ENCODE results near the gene ZMYM4. TPM values are rescaled to one million over a fixed set of nuclear protein-coding genes. Genes with fewer than 3 reads are reported as not detected.
"Not testable (repeated sequence)": the region's sequence is repeated elsewhere in the genome, so short reads cannot be mapped to it uniquely, and the experiment has no call there.

The ZMYM4 gene
- polyA plus RNA-seq, 1 of the 3 experiments (the other 2 are of a cell fraction) = 12.2 TPM

GRCh38 chr1:35231287-35231686 is 37.2 kb upstream of the ZMYM4 start:
- no peaks in the 10 kb centered on the region for H3K9me3 ChIP-seq
- no peaks in the 10 kb centered on the region for H3F3A ChIP-seq (replicated peaks; ENCODE audit: insufficient read depth)
- ChIA-PET POLR2A (interaction anchor here (0.6 to 1.4 kb wide), 2 partner anchors 11 to 38 kb away, joined by 3 read pairs; partner anchors contain the start of gene SFPQ), CTCF (interaction anchor here (0.6 to 1.2 kb wide), 2 partner anchors 30 to 187 kb away, joined by 3 read pairs; no protein-coding TSS in a partner anchor)
- no peak overlapping the region for H3K4me3 ChIP-seq (ENCODE audit: low read depth in 2 of 2, low read length in 1 of 2)
- 12% methylated on average over 1 of the region's 1 CpG for WGBS (ENCODE audit: low lambda C conversion rate)
- no peak overlapping the region for H2AFZ ChIP-seq (ENCODE audit: low read depth)
- no peaks in the 10 kb centered on the region for H3K79me2 ChIP-seq (ENCODE audit: insufficient read depth)
- DNase-seq = no peak
- H3K36me3 ChIP-seq (replicated peaks in 1 of 2; ENCODE audit: control insufficient read depth in 1 of 2, insufficient read depth in 2 of 2, low read length in 1 of 2) = no peaks in the 10 kb centered on the region
- no peaks in the 10 kb centered on the region for H3K27me3 ChIP-seq (ENCODE audit: insufficient read depth)
- no peak overlapping the region for H3K4me2 ChIP-seq
- no peak overlapping the region for H3K27ac ChIP-seq (ENCODE audit: low read depth in 2 of 2, low read length in 1 of 2)
- no peaks in the 10 kb centered on the region for H3K4me1 ChIP-seq (ENCODE audit: control insufficient read depth in 1 of 2, insufficient read depth in 2 of 2, low read depth in 1 of 2, low read length in 1 of 2)
- no peak overlapping the region for H3K9ac ChIP-seq
- no peaks in the 10 kb centered on the region for H4K20me1 ChIP-seq (ENCODE audit: insufficient read depth)
- no peaks in the 10 kb centered on the region for H3K9me2 ChIP-seq
- no peak for TF ChIP-seq RXRA (IDR thresholded peaks at IDR 0.05; ENCODE audit: borderline replicate concordance, low read depth)
- TF ChIP-seq NRF1 (IDR thresholded peaks at IDR 0.05; ENCODE audit: low read depth, low read length) = no peak
- no peak for TF ChIP-seq RFX5 (IDR thresholded peaks at IDR 0.05; ENCODE audit: low read length)
- TF ChIP-seq FOXJ3 (CRISPR knock-in tag; IDR thresholded peaks at IDR 0.05) = no peak
- no peak for TF ChIP-seq TEAD4 (IDR thresholded peaks at IDR 0.05; ENCODE audit: borderline replicate concordance, insufficient read depth)
- TF ChIP-seq, protein P1, sequence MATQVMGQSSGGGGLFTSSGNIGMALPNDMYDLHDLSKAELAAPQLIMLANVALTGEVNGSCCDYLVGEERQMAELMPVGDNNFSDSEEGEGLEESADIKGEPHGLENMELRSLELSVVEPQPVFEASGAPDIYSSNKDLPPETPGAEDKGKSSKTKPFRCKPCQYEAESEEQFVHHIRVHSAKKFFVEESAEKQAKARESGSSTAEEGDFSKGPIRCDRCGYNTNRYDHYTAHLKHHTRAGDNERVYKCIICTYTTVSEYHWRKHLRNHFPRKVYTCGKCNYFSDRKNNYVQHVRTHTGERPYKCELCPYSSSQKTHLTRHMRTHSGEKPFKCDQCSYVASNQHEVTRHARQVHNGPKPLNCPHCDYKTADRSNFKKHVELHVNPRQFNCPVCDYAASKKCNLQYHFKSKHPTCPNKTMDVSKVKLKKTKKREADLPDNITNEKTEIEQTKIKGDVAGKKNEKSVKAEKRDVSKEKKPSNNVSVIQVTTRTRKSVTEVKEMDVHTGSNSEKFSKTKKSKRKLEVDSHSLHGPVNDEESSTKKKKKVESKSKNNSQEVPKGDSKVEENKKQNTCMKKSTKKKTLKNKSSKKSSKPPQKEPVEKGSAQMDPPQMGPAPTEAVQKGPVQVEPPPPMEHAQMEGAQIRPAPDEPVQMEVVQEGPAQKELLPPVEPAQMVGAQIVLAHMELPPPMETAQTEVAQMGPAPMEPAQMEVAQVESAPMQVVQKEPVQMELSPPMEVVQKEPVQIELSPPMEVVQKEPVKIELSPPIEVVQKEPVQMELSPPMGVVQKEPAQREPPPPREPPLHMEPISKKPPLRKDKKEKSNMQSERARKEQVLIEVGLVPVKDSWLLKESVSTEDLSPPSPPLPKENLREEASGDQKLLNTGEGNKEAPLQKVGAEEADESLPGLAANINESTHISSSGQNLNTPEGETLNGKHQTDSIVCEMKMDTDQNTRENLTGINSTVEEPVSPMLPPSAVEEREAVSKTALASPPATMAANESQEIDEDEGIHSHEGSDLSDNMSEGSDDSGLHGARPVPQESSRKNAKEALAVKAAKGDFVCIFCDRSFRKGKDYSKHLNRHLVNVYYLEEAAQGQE (IDR thresholded peaks at IDR 0.05; ENCODE audit: low read depth, low read length) = no peak
- no peak for TF ChIP-seq POLR2AphosphoS5 (IDR thresholded peaks at IDR 0.05; ENCODE audit: low read depth, low read length)
- no peak for TF ChIP-seq JUND (IDR thresholded peaks at IDR 0.05)
- no peak for TF ChIP-seq SMC3 (IDR thresholded peaks at IDR 0.05; ENCODE audit: low read depth, low read length)
- TF ChIP-seq GATA2 (CRISPR knock-in tag; IDR thresholded peaks at IDR 0.05) = no peak
- TF ChIP-seq ELF1 (IDR thresholded peaks at IDR 0.05) = no peak
- TF ChIP-seq ZBTB33 (IDR thresholded peaks at IDR 0.05; ENCODE audit: borderline replicate concordance, low read depth) = no peak

DNA sequence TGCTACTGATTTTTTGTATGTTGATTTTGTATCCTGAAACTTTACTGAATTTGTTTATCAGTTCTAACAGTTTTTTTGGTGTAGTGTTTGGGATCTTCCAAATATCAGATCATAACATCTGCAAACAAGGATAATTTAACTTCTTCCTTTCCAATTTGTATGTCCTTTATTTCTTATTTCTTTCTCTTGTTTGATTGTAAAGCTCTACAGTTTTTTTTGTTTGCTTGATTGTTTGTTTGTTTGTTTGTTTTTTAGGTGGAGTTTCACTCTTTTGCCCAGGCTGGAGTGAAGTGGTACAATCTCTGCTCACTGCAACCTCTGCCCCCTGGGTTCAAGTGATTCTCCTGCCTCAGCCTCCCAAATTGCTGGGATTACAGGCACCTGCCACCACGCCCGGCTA is 31.7 kb upstream of the ZMYM4 start:
- H3K4me3 ChIP-seq (ENCODE audit: low read depth in 2 of 2, low read length in 1 of 2); H3K79me2 ChIP-seq (ENCODE audit: insufficient read depth); H3F3A ChIP-seq (replicated peaks; ENCODE audit: insufficient read depth); POLR2A ChIA-PET; DNase-seq; H3K9me2 ChIP-seq; H3K4me1 ChIP-seq (ENCODE audit: control insufficient read depth in 1 of 2, insufficient read depth in 2 of 2, low read depth in 1 of 2, low read length in 1 of 2); H3K9me3 ChIP-seq; H3K27me3 ChIP-seq (ENCODE audit: insufficient read depth); CTCF ChIA-PET; H3K27ac ChIP-seq (ENCODE audit: low read depth in 2 of 2, low read length in 1 of 2); H3K4me2 ChIP-seq; H3K36me3 ChIP-seq (replicated peaks in 1 of 2; ENCODE audit: control insufficient read depth in 1 of 2, insufficient read depth in 2 of 2, low read length in 1 of 2); H3K9ac ChIP-seq; H2AFZ ChIP-seq (ENCODE audit: low read depth); H4K20me1 ChIP-seq (ENCODE audit: insufficient read depth): not testable (repeated sequence)
- WGBS (ENCODE audit: low lambda C conversion rate) = 76% methylated on average over 2 of the region's 2 CpGs
